Right hindlimb (tissue), 1 donor: ENCODE data around the gene TOP3B.
A peak's percentile ranks its signal among the peaks of the same experiment; 100 is the strongest.

Source experiments
- DNase-seq: peaks from one replicate; pipeline ENCODE4 v3.0.0-alpha.2; 2018

The TOP3B gene

DNA sequence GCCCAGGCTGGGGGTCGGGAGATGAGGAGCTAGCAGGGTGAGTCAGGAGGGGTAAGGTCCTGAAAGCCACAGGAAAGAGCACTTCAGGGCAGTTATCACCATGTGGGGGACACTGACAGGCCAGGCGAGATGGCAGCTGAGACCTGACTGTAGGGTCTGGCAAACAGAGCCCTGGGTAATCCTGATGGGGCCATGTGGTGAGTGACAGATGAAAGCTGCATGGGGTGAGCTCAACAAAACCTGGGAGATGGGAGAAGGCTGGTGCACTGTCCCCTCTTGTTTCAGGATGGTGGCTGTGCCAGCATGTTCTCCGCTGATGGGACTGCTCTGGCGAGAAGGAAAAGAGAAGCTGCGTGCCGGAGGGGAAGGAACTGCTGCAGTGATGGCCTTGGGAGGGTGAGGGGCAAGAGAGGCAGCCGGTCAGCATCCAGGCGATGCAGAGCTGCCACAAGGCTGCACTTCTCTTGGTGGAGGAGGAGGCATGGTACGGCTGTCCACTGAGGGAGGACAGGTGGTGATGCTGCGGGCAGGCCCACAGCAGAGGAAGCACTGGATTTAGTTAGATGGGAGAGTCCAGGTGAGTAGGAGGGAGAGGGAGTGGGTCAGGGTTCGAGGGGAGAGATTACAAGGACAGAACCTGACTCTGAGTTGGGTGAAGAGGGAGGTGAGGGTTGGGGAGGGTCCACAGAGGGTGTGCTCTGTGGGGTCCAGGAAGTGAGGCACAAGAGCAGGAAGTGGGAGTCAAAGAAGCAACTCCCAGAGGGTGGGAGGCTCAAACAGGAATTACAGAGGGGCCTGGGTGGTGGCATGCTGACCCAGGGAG is 3.8 kb downstream of the TOP3B start:
- no peak for DNase-seq

DNA sequence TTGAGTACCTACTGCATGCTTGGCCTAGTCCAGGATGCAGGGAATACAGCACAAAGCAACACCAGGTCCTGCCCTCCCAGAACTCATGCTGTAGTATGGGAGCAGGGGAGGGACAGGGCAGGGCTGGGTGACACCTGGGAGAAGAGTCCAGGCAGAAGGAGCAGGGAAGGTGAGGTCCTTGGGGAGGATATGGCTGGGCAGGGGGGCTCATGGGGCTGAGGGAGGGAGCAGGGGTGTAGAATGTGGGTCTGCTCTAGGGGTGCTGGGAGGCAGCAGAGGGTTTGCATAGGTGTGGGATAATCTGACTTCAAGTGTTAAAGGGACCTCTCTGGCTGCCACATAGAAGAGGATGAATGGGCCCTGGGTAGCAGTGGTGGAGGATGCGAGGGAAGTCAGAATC is 4.8 kb downstream of the TOP3B start:
- no peak for DNase-seq

DNA sequence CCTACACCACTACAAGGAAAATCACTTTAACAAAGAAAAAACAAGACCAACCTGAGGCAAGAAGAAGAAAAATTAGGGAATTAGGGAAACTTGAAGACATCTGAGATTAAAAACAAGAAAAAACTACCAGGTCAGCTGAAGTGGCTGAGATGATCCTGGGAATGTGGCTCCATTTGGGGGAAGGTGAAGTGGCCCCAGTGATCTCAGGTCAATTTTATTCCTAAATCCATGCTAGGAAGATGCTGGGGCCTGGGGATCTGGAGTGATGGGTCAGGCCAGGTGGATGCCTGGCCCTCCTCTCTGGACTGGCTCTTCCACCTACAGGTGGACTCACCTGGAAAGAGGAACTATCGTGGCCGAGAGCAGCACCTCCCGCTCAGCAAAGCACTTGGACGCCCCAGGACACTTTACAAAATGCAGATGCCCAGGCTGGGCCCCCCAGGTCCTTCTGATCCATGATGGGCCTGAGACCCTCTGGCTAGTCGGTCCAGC is 6.7 kb downstream of the TOP3B start:
- DNase-seq = no peak

DNA sequence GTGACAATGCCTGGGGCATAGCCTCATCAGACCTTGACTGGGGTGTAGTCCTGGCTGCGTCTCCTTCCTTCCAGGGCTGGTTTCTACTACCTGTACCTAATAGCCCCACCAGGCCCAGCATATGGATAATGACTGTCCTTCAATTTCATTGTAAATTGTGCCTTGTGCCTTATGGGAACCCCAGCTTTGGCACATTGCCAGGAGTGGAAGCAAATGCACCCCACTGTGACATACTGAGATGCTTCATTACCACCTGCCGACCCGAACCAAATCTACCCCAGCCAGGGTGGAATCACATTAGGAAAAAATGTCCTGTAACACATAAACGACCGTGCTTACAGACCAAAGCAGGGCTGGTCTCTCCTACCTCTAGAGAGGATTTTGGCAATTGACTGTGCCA is 7.3 kb downstream of the TOP3B start:
- DNase-seq = no peak

DNA sequence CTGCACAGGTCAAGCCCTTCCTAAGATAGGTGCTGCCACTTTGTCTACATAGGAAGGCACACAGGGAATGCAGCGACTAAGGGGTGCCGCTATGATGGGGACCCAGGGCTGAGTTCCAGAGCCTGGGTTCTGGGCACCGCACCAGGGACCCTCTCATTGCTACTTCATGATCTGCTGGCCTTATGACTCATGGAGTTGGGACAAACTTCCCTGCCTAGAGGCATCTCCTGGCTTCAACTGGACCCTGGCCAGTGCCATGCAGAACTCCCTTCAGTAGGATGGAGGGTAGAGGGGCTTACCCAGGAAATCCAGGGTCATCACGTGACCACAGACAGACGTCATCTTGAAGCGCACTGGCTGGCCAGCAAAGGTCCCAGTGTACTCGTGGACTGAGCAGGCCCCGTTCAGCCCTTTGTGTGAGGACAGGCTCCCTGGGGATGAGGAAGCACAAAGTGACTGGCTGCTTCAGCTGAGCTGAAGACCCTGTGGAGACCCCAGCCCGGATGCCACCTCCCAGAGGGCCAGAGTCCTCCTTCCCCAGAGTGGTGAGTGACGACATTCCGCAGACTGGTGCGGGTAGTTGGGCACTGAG is 8.4 kb downstream of the TOP3B start:
- DNase-seq = no peak

DNA sequence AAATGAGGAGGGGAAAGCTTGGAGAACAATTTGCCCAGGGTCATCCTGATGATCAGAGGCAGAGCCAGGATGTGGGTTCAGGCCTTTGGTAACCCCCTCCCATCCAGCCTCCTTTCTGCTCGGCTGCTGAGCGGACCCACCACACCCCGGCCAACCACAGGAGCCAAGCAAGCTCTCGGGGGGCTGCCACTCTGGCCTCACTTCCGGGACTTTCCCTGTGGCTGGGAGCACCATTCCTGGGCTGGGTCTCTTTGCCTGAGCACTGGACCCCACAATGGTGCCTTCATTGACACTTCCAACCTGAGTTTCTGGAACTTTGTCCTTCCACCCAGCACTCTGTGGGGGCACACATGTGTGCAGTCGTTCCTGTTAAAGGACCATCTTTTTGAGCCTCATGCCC is 9.8 kb downstream of the TOP3B start:
- no peak for DNase-seq

DNA sequence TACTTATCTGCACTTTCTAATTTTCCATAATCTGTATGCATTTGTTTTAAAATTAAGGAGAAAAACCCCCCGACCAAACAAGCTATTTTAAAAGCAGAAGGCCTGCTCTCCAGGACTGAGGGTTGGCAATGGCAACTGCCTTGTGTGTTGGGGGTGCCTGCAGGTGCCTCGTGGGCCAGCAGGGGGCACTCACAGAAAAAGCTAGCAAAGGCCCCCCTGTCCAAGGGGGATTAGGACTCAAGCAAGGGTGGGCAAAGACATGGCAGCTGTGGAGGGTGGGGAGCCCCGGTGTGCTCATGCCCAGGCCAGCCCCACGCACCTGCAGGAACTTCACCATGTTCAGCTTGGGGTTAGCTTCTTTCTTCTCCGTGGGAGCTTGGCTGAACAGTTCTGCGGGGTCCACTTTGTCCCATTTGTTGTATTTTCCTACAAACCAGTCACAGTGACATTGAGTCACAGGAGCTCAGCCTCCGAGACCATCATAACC is 10.3 kb downstream of the TOP3B start:
- peak; percentile 51 for DNase-seq

DNA sequence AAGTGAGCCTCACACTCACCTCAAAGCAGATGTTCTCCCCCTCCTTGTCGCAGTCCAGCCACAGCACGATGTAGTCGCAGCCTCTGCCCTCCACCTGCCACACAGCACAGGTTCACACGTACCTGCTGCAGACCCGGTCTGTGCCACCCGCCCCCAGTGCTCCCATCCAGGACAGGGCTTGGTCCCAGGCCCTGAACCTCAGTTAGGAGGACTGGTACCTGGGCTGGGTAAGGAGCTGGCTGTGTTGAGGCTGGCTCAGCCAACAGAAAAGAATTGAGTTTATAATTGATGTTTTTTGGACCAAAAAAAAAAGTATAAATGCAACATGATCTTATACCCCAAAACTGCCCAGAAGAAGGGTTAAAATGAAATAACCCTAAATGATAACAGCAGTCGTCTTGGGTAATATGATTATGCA is 10.7 kb downstream of the TOP3B start:
- peak; percentile 16 for DNase-seq

DNA sequence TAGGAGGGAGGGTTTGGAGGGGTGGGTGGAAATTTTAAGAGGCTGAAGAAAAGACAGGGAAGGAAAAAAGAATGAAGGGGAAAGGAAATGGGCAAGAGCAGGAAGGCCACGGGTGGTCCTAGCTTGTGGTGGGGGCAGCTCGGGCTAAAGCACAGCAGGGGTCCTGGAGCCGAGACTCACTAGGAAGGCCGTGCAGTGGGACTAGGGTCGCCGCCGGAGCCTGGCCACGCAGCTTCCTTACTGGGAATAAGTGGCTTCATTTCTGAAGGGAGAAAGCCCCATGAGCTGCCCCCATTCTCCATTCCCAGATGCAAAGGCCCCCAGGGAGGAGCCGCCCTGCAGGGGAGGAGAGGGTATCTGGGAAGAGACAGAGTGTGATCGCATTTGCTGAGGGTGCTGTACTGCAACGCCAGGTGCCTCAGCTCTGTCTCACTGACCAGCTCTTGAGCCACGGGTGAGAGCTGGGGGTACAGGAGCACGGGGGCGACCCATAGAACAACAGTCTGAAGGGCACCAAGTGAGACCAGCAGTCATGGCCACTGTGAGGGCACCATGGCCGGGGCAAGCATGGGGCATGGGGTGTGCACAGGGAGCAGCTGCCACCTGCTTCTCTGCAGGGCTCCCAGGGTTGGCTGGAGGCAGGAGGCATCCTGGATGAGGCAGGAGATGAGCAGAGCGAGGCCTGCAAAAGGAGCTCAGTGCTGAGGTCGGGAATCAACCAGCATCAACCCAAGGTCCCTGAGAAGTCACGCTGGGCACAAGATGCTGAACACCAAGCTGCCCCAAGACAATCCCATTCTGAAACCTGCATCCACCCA is 11.6 kb downstream of the TOP3B start:
- DNase-seq = no peak

DNA sequence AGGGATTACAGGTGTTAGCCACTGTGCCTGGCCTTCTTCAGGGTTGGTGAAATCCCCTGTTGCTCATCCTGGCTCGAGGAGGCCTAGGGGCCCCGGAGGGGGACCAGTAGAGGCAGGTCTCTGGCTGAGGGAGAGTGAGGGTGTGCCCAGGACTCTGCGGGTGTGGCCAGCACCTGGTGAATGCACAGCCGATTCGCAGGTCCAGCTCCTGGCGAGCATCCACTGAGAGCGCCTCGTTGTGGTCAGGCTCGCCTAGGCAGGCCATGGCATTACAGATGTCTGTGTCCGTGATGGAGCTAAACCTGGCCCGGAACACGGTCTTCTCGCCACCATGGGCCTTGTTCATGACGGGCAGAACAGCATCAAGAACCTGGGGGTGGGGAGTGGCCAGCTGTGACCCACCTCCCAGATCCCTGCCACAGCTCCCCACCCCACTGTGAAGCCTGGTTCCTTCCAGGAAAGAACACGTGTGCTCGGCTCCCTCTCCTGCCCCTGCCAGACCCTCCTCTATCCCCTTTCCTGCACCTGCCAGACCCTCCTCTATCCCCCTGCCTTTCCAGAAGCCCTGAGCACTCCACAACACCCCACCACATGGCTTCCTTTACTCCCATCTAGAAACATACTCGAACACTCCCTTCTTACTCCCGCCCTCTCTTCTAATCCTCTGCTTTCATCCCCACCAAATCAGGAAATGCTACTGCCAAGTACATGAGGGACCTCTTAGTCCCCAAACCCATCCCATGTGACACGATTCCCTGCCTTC is 12.4 kb downstream of the TOP3B start:
- DNase-seq = no peak

DNA sequence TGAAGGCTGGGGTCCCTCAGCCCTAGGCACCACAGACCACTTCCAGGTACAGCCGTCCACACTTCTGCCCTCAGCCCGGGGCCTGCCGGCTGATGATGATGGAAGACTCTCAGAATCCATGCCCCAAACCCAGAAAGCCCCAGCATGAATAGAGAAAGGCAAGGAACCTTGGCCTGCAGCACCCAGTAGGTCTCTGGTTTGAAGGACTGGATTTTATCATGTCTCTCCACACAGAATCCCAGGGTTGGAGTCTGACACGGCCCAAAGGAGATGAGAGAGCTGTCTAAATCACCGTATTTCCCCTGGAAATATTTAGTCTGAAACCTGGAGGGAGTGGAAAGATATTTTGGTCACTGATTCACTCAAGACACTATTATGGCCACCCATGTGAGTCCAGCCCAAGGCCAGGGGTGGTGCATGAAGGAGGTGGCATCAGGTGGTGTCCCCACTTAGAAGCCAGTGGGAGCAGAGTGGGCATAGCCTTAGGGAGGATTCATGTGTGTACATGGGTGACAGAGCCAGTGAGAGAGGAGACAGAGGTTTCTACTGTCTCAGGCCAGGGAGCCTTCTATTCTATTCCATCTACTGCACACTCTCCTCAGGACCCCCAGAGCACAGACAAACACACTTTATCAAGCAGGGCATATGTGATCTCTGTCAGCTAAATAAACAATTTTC is 14.0 kb downstream of the TOP3B start:
- DNase-seq = no peak

DNA sequence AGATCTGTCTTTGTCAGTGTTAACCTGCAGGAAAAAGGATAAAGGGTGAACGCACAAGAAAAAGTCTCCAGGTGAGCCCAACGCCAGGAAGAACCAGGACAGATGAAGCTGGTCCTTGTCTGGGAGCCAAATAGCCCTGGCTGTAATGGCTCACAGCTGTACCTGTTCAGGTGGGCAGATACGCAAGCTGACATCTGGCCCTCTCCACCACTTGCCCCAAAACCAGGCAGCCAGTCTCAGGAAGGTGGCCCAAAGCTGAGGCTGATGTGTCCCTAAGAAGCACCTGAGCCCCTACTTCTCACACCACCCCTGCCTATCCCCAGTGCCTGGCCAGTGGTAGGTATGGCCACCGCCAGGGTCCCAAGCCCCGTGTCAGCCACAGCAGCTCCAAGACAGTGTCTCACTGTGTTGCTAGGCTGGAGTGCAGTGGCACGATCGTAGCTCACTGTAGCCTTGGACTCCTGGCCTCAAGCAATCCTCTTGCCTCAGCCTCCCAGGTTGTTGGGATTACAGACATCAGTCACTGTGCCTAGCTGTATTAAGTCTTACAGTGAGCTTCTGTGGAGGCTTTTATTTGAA is 14.8 kb downstream of the TOP3B start:
- no peak for DNase-seq

DNA sequence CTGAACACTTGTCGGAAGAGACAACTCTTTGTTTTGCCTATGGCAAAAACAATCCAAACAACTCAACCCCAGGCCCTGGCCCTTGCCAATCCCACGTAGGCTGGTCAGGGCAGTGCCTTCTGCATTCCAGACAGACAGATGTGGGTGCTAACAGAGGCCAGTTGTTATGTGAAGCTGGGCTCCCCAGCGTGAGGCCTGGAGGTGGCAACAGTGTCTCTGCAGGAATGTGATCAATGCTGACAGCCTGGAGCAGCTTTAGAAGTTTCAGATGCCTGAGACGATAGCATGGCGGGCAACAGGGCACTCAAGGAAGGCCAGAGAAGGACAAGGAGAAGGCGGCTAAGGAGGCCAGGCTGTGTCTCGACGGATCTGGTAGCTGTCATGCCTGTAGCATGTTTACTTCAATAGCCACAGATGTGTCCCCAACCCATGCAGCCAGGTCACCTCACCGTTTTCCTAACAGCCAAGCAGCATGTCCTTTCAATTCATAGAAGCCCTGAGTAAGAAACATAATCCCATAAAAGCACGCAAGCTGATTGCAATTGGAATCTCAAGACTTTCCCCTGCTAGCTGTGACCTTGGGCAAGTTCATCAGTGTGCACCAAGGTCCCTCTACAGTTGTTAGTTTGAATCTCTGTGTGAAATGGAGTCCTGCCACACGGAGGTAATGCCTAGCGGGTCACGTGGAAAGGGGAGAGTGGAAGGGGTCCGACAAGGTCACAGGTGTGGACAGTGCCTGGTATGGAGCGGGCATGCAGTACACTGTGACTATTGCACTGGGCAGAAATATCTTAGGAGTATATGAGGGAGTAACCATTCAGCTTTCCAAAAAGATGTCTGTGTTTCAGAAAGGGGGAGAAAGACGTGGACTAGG is 15.7 kb downstream of the TOP3B start:
- no peak for DNase-seq

DNA sequence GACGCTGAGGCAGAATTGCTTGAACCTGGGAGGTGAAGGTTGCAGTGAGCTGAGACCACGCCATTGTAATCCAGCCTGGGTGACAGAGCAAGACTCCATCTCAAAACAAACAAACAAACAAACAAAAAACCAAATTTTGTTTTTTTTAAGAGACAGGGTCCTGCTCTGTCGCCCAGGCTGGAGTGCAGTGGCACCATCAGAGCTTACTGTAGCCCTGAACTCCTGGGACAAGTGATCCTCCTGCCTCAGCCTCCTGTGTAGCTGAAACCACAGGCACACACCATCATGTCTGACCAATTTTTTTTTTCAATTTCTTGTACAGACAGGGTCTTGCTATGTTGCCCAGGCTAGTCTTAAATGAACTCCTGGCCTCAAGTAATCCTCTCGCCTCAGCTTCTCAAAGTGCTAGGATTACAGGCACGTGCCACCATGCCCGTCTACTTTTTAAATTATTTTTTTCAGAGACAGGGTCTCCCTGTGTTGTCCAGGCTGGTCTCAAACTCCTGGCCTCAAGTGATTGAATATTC is 16.8 kb downstream of the TOP3B start:
- DNase-seq = no peak

DNA sequence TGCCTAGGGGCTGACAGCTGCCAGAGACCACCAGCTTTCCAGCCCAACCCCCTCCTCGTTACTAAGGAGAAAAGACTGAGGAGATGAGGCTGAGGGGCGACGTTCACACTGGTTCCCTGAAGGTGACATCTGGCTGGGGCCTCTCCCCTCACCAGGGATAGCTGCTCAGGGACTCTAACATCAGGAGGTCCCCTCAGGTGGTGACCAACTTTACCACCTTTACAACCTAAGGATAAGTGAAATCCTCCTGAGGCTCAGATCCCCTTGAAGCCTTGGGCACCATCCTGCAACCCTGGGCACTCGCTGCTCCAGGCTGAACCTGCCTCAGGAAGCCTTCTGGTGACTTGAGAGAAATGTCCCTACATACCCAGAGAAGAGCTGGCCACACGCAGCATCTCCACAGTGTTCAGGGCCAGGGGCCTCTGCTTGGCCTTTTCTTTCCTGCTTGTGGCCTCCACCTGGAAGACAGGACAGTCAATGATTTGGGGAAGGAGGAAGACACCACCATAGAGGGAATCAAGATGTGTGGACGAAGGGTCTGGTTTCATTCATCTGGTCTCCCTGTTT is 17.6 kb downstream of the TOP3B start:
- no peak for DNase-seq

DNA sequence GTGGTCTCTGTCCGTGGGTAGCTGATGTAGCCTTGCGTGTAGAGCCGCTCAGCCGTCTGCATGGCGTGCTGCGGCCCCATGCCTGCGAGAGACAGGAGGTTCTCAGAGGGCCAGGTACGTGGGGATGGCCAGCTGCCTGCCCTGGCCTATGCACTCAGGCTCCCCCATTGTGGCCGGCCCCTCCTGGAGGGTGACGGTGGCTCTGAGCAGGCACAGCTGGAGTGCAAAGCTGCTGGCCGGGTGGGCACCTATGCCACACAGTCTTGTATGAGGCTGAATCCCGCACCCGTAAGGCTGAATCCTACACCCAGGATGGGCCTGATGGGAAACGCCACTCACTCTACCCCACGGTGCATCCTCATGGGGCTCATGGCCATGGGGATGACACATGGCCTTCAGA is 18.4 kb downstream of the TOP3B start:
- no peak for DNase-seq

DNA sequence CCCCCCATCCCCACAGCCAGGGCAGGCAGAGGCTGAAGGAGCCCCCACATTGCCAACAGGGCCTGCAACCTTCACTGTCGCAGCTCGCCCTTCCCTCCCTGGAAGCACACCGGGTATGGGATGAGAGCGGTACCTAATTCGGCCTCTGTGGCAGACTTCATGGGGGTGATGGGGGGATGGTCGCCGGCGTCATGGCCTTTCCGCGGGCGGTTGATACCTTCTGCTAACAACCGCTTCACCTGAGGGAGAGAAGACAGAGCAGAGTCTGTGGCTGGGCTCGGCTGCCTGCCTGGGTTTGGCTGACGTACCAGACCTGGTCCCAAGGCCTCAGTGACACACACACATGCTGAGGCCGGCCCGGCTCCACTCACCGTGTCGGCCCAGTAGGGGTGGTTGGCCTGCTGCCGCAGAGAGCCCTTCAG is 18.8 kb downstream of the TOP3B start:
- no peak for DNase-seq

DNA sequence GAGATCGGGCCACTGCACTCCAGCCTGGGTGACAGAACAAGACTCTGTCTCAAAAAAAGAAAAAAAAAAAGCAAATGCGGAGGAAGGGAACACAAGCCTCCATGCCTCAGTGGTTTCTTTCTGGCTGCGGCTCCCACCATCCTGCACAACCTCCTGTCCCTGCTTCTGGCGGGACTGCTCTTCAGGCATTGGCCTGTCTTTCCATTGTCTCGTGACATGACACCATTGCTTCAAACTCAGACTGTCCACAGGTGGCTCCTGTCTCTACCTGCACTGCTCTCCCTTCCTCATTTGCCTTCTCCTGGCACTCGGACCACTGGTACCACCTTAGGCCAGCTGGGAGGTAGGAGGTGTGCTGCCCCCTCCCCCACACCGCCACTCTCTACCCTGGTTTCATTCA is 19.3 kb downstream of the TOP3B start:
- no peak for DNase-seq

DNA sequence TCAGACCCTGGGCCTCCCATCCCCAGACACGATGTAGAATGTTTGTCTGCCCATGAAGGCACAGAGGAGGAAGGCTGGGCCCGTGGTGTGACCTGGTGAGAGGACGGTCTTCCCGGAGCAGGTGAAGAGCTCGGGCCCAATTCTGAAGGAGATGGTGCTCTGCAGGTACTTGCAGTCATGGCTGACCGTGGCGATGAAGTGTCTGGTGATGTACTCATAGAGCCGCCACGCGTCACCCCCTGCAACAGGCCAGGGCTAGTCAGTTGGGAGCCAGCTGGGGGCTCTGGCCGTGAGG is 20.0 kb downstream of the TOP3B start:
- no peak for DNase-seq
